Erythroblast (primary cell): ENCODE results near the gene YPEL1.
"Not testable (repeated sequence)": the region's sequence is repeated elsewhere in the genome, so short reads cannot be mapped to it uniquely, and the experiment has no call there.

ENCODE experiments used
- DNase-seq, 2 experiments: peaks; one replicate each; lab custom pipeline; 2025; lab: John Stamatoyannopoulos, UW
- GATA1 ChIP-seq: IDR thresholded peaks from 2 replicates; pipeline ENCODE4 v1.6.1; 2011; ENCODE audit warnings: low read depth, mild to moderate bottlenecking, control low read depth, low read length, moderate library complexity
- POLR2A ChIP-seq: IDR thresholded peaks from 2 replicates; pipeline ENCODE4 v1.6.1; 2011; ENCODE audit warnings: mild to moderate bottlenecking, low read length

The YPEL1 gene

GRCh38 chr22:21693999-21694341 lies 41.6 kb downstream of the YPEL1 start:
- TF ChIP-seq GATA1 (no peak), POLR2A (no peak)
- DNase-seq, result no peak

- no peak for TF ChIP-seq GATA1
- no peak for TF ChIP-seq POLR2A
- no peak for DNase-seq
Measured at GRCh38 chr22:21693333-21693998, 42.1 kb downstream of the YPEL1 start.

GRCh38 chr22:21692856-21693255 lies 42.7 kb downstream of the YPEL1 start:
- DNase-seq, result not testable (repeated sequence)

GRCh38 chr22:21691816-21692215 lies 43.8 kb downstream of the YPEL1 start:
- TF ChIP-seq GATA1 (no peak), POLR2A (no peak)
- no peak for DNase-seq

GRCh38 chr22:21690401-21690801 lies 45.2 kb downstream of the YPEL1 start:
- no peak for TF ChIP-seq GATA1
- DNase-seq, result no peak

GRCh38 chr22:21688706-21689381 lies 46.8 kb downstream of the YPEL1 start:
- DNase-seq, result no peak
- no peak for TF ChIP-seq GATA1
- no peak for TF ChIP-seq POLR2A

GRCh38 chr22:21688341-21688705 lies 47.3 kb downstream of the YPEL1 start:
- DNase-seq, result no peak
- TF ChIP-seq GATA1 (no peak), POLR2A (no peak)

GRCh38 chr22:21687685-21688259 lies 47.8 kb downstream of the YPEL1 start:
- TF ChIP-seq GATA1 (no peak), POLR2A (no peak)
- no peak for DNase-seq

GRCh38 chr22:21686634-21687393 lies 48.8 kb downstream of the YPEL1 start:
- TF ChIP-seq POLR2A (no peak), GATA1 (no peak)
- no peak for DNase-seq

- DNase-seq, result no peak
- TF ChIP-seq GATA1 (no peak), POLR2A (no peak)
Measured at GRCh38 chr22:21686193-21686608, 49.4 kb downstream of the YPEL1 start.

- TF ChIP-seq POLR2A, result no peak
- no peak for TF ChIP-seq GATA1
- DNase-seq, result no peak
Measured at GRCh38 chr22:21685164-21685513, 50.5 kb downstream of the YPEL1 start.

- DNase-seq, result no peak
- no peak for TF ChIP-seq POLR2A
- no peak for TF ChIP-seq GATA1
Measured at GRCh38 chr22:21684492-21685163, 51.0 kb downstream of the YPEL1 start.

- no peak for DNase-seq
- no peak for TF ChIP-seq POLR2A
- no peak for TF ChIP-seq GATA1
Measured at GRCh38 chr22:21683401-21683811, 52.2 kb downstream of the YPEL1 start.
